Hepatocyte (in vitro differentiated cells): Measurements from ENCODE around the gene MARCHF9. TPM values are rescaled to one million over a fixed set of nuclear protein-coding genes. Genes with fewer than 3 reads are reported as not detected.
A peak's percentile ranks its signal among the peaks of the same experiment; 100 is the strongest.

ENCODE experiments used
- DNase-seq: peaks from one replicate; pipeline ENCODE4 v3.0.0-alpha.2; 2016; ENCODE audit warnings: low spot score
- H2AFZ ChIP-seq: fragments of 200-600 bp; sonication (generic); 2 replicates; pipeline ENCODE4 v1.6.0; 2016; ENCODE audit warnings: antibody characterized with exemption, mild to moderate bottlenecking
- H3K27ac ChIP-seq: fragments of 200-600 bp; sonication (generic); 2 replicates; pipeline ENCODE4 v1.5.1; 2016; ENCODE audit warnings: mild to moderate bottlenecking
- H3K27me3 ChIP-seq: fragments of 200-600 bp; sonication (generic); 2 replicates; pipeline ENCODE4 v1.6.1; 2016
- H3K36me3 ChIP-seq: fragments of 200-600 bp; sonication (generic); replicated peaks from 2 replicates; pipeline ENCODE4 v1.5.1; 2016; ENCODE audit warnings: low read depth; ENCODE audit not compliant: insufficient read depth
- H3K4me1 ChIP-seq: fragments of 200-600 bp; sonication (generic); 2 replicates; pipeline ENCODE4 v1.5.1; 2016; ENCODE audit warnings: mild to moderate bottlenecking, moderate library complexity; ENCODE audit not compliant: insufficient read depth
- H3K4me2 ChIP-seq: fragments of 200-600 bp; sonication (generic); 2 replicates; pipeline ENCODE4 v1.6.0; 2016
- H3K4me3 ChIP-seq: fragments of 200-600 bp; sonication (generic); 2 replicates; pipeline ENCODE4 v1.5.1; 2016; ENCODE audit warnings: mild to moderate bottlenecking
- H3K79me2 ChIP-seq: fragments of 200-600 bp; sonication (generic); 2 replicates; pipeline ENCODE4 v1.6.0; 2017; ENCODE audit warnings: mild to moderate bottlenecking
- H3K9me2 ChIP-seq: fragments of 200-600 bp; sonication (generic); replicated peaks from 2 replicates; pipeline ENCODE4 v1.6.0; 2017; ENCODE audit warnings: mild to moderate bottlenecking; ENCODE audit not compliant: insufficient read depth
- H3K9me3 ChIP-seq: fragments of 200-600 bp; sonication (generic); 2 replicates; pipeline ENCODE4 v1.5.1; 2016; ENCODE audit warnings: low read depth, mild to moderate bottlenecking
- H4K20me1 ChIP-seq: fragments of 200-600 bp; sonication (generic); 2 replicates; pipeline ENCODE4 v1.6.0; 2016; ENCODE audit warnings: mild to moderate bottlenecking; ENCODE audit not compliant: insufficient read depth, poor library complexity, severe bottlenecking
- EZH2 ChIP-seq: fragments of 200-600 bp; sonication (generic); IDR thresholded peaks from 2 replicates; pipeline ENCODE4 v1.6.1; 2016; ENCODE audit warnings: antibody characterized with exemption, mild to moderate bottlenecking, borderline replicate concordance
- EZH2phosphoT487 ChIP-seq: fragments of 200-600 bp; sonication (generic); IDR thresholded peaks from one replicate; pipeline ENCODE4 v1.6.1; 2018; ENCODE audit warnings: antibody characterized with exemption, mild to moderate bottlenecking, low read depth, moderate library complexity; ENCODE audit not compliant: unreplicated experiment, severe bottlenecking
- WGBS: methylation state at CpG from one replicate; pipeline ENCODE4 v1.1.6; 2016; ENCODE audit warnings: low lambda C conversion rate; ENCODE audit errors: missing lambda C conversion rate; 5-methylcytosine and 5-hydroxymethylcytosine counted together
- polyA plus RNA-seq: library from polyadenylated mRNA; unstranded; fragments of >200 nt; fragmentation: Nextera tagmentation; extraction: Ambion mirVana; gene quantifications from 2 replicates; pipeline ENCODE4 v1.2.1, GENCODE V29; 2016
- total RNA-seq: library from RNA; depleted of rRNA; stranded (reverse); fragments of >200 nt; gene quantifications from 2 replicates; pipeline ENCODE4 v1.2.3, GENCODE V29; 2014
- TF ChIP-seq, protein P1 (sequence below): fragments of 200-600 bp; sonication (generic); IDR thresholded peaks from 2 replicates; pipeline ENCODE4 v1.5.1; 2016; ENCODE audit warnings: antibody characterized with exemption, mild to moderate bottlenecking; ENCODE audit not compliant: poor library complexity

MARCHF9 gene
- total and polyA plus RNA-seq, 2 experiments from 2014 or later: 13.6 to 16.9 TPM

DNA sequence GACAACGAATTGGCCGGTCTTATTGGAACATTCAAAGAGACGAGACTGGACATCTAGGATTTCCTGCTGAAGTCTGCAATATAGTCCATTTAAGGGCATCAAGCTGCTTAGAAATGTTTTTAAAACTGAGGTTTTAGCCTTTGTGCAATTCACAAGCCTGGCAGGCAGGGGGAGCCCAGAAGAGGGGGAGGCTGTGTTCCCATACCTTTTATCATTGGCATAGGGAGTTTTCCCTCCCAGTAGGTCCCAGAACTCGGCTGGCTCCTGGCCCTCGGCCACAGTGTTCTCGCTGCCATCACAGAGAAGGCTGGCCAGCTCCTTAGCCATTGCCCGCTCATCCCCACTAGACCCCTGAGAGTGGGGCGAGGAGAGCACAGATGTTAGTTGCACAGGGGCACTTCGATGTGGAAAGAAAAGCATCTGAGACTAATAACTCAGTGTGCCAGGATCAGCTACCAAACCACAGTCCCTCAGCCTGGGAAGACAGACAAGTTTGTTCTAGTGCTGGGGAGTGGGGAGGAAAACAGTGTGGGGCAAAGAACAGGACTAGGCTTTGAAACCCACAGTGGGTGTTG is 48.5 kb downstream of the MARCHF9 start:
- Histone ChIP-seq H2AFZ (no peak overlapping the region), H3K9me2 (no peaks in the 10 kb centered on the region), H3K4me1 (no peaks in the 10 kb centered on the region), H3K4me2 (no peak overlapping the region), H3K9me3 (no peaks in the 10 kb centered on the region), H3K4me3 (no peak overlapping the region), H4K20me1 (no peaks in the 10 kb centered on the region), H3K36me3 (no peaks in the 10 kb centered on the region), H3K79me2 (no peaks in the 10 kb centered on the region), H3K27me3 (no peaks in the 10 kb centered on the region), H3K27ac (no peak overlapping the region)
- WGBS: 66% methylated on average over 9 of the region's 9 CpGs
- TF ChIP-seq EZH2phosphoT487: no peak
- TF ChIP-seq, protein P1, sequence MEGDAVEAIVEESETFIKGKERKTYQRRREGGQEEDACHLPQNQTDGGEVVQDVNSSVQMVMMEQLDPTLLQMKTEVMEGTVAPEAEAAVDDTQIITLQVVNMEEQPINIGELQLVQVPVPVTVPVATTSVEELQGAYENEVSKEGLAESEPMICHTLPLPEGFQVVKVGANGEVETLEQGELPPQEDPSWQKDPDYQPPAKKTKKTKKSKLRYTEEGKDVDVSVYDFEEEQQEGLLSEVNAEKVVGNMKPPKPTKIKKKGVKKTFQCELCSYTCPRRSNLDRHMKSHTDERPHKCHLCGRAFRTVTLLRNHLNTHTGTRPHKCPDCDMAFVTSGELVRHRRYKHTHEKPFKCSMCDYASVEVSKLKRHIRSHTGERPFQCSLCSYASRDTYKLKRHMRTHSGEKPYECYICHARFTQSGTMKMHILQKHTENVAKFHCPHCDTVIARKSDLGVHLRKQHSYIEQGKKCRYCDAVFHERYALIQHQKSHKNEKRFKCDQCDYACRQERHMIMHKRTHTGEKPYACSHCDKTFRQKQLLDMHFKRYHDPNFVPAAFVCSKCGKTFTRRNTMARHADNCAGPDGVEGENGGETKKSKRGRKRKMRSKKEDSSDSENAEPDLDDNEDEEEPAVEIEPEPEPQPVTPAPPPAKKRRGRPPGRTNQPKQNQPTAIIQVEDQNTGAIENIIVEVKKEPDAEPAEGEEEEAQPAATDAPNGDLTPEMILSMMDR: peak; percentile 75
- no peak for TF ChIP-seq EZH2
- DNase-seq: peak; percentile 64

DNA sequence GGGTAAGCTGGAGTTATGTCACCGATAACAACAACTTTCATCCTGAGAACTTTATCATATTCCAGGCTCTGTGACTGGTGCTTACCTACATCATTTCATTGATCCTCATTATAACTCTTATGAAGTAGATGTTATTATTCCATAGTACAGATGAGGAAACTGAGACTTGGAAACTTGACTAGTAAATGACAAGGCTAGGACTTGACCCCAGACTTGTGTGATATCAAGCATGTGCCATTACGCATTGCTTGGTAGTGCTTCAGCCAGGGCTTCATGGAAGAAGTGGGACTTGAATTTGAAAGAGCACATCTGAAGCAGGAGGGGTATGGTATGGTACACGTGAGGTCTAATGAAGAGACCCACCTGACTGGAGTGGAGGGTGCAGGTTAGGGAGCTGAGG is 51.8 kb downstream of the MARCHF9 start:
- Histone ChIP-seq H3K9me3 (no peaks in the 10 kb centered on the region), H3K79me2 (no peaks in the 10 kb centered on the region), H2AFZ (no peak overlapping the region), H3K4me2 (no peak overlapping the region), H3K4me3 (no peak overlapping the region), H3K9me2 (no peaks in the 10 kb centered on the region), H4K20me1 (no peaks in the 10 kb centered on the region), H3K27me3 (no peaks in the 10 kb centered on the region), H3K27ac (no peak overlapping the region), H3K4me1 (no peaks in the 10 kb centered on the region), H3K36me3 (no peaks in the 10 kb centered on the region)
- no peak for DNase-seq
- TF ChIP-seq EZH2phosphoT487 (no peak), EZH2 (no peak)
- TF ChIP-seq, protein P1: no peak
- 94% methylated on average over 3 of the region's 3 CpGs for WGBS

DNA sequence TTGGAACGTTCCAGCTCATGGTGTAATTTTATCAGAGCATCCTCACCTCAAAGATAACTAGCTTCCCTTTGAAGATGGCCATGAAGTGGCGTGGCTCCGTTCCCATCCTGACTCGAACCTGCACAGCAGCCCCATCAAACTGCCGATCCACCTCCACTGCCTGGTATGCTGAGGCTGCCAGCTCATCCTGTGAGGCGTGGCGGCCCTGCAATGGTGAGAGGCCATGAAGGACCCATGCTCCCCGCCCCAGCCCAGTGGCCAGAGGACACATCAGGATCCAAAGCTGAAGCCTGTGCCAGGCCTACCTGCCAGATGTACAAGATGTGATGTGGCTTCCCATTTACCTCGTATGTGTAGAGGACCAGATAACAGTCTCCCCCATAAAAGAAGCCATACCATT is 52.4 kb downstream of the MARCHF9 start:
- TF ChIP-seq EZH2 (no peak), EZH2phosphoT487 (no peak)
- TF ChIP-seq, protein P1: no peak
- Histone ChIP-seq H3K4me2 (no peak overlapping the region), H3K27ac (no peak overlapping the region), H4K20me1 (no peaks in the 10 kb centered on the region), H3K4me3 (no peak overlapping the region), H3K27me3 (no peaks in the 10 kb centered on the region), H2AFZ (no peak overlapping the region), H3K4me1 (no peaks in the 10 kb centered on the region), H3K79me2 (no peaks in the 10 kb centered on the region), H3K9me2 (no peaks in the 10 kb centered on the region), H3K36me3 (no peaks in the 10 kb centered on the region), H3K9me3 (no peaks in the 10 kb centered on the region)
- DNase-seq: no peak
- WGBS: 95% methylated on average over 9 of the region's 9 CpGs
